Measurements from ENCODE around the gene RNASET2.

The RNASET2 gene

DNA sequence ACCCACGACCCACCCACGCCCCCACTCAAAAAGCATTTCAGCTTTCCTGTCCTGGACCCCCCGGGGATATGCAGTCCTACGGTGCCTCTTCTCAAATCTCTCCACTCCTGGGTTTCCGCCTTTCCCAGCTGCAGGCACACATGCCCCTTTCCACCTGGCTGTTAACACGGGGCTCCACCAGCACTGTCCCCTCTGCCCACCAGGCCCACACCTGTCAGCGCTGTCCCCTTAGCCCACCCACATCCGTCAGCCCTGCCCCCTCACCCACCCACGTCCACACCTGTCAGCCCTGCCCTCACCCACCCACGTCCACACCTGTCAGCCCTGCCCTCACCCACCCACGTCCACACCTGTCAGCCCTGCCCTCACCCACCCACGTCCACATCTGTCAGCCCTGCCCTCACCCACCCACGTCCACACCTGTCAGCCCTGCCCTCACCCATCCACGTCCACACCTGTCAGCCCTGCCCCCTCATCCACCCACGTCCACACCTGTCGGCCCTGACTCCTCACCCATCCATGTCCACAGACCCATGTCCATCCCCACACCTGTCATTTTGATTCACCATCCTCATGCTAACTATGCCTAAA is 11.6 kb downstream of the RNASET2 start:
- TF ChIP-seq, protein P1, sequence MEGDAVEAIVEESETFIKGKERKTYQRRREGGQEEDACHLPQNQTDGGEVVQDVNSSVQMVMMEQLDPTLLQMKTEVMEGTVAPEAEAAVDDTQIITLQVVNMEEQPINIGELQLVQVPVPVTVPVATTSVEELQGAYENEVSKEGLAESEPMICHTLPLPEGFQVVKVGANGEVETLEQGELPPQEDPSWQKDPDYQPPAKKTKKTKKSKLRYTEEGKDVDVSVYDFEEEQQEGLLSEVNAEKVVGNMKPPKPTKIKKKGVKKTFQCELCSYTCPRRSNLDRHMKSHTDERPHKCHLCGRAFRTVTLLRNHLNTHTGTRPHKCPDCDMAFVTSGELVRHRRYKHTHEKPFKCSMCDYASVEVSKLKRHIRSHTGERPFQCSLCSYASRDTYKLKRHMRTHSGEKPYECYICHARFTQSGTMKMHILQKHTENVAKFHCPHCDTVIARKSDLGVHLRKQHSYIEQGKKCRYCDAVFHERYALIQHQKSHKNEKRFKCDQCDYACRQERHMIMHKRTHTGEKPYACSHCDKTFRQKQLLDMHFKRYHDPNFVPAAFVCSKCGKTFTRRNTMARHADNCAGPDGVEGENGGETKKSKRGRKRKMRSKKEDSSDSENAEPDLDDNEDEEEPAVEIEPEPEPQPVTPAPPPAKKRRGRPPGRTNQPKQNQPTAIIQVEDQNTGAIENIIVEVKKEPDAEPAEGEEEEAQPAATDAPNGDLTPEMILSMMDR (IDR thresholded peaks at IDR 0.05; ENCODE audit: insufficient read depth, low read depth, low read length, missing control alignments), result no peak
- no peak overlapping the region for H3K4me3 ChIP-seq (ENCODE audit: low read length)
- DNase-seq (ENCODE audit: low read depth), result no peak

GRCh38 chr6:166942393-166943168 is 13.8 kb downstream of the RNASET2 start:
- DNase-seq (ENCODE audit: low read depth), result no peak
- H3K4me3 ChIP-seq (ENCODE audit: low read length), result no peak overlapping the region
- TF ChIP-seq, protein P1 (IDR thresholded peaks at IDR 0.05; ENCODE audit: insufficient read depth, low read depth, low read length, missing control alignments), result no peak

DNA sequence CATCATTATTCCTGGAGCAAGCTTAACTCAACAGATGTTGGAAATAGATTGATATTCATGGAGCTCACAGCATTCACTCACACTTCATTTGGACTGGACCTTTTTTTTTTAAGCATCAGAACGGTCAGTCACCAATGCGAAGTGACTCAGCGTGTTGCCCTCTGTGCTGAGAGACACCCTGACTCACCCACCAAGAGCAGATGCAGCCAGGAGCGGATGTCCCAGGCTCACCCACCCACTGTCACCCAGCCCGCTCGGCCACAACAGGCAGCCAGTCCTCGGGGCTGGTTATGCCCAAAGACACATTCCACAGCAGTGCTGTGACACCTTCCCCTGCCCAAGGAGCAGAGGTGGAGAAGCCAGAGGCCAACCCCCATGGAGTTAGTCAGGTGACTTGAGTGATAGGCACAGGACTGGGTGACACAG is 15.7 kb downstream of the RNASET2 start:
- TF ChIP-seq, protein P1 (IDR thresholded peaks at IDR 0.05; ENCODE audit: insufficient read depth, low read depth, low read length, missing control alignments), result no peak
- DNase-seq (ENCODE audit: low read depth), result peak; percentile 9
- no peak overlapping the region for H3K4me3 ChIP-seq (ENCODE audit: low read length)

- no peak for DNase-seq (ENCODE audit: low read depth)
- TF ChIP-seq, protein P1 (IDR thresholded peaks at IDR 0.05; ENCODE audit: insufficient read depth, low read depth, low read length, missing control alignments), result no peak
- no peak overlapping the region for H3K4me3 ChIP-seq (ENCODE audit: low read length)
Measured at GRCh38 chr6:166939894-166940293, 16.5 kb downstream of the RNASET2 start.

- TF ChIP-seq, protein P1 (IDR thresholded peaks at IDR 0.05; ENCODE audit: insufficient read depth, low read depth, low read length, missing control alignments), result no peak
- DNase-seq (ENCODE audit: low read depth), result no peak
- no peak overlapping the region for H3K4me3 ChIP-seq (ENCODE audit: low read length)
Measured at GRCh38 chr6:166939345-166939744, 17.0 kb downstream of the RNASET2 start.

DNA sequence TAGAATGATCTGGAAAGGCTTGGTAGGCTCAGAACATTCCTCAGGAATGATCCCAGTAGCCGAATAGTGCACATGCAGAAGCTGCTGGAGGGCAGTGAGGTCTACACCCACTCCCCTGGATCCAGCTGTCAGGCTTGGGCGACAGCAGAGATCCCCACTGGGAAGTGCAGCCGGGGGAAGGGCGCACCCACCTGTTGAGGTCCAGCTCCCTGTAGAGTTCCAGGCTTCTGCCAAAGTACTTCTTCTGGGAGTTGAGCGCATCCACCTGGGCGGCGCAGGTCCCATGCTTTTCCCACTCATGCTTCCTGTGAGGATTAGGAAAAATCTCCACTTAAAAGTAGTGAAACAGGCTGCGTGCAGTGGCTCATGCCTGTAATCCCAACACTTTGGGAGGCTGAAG is 17.6 kb downstream of the RNASET2 start:
- DNase-seq (ENCODE audit: low read depth), result no peak
- H3K4me3 ChIP-seq (ENCODE audit: low read length), result no peak overlapping the region
- TF ChIP-seq, protein P1 (IDR thresholded peaks at IDR 0.05; ENCODE audit: insufficient read depth, low read depth, low read length, missing control alignments), result no peak

Measured in epithelial cell of esophagus (primary cell).